AG20443 (cell line): ENCODE results near the gene DYRK4.

ENCODE experiments used
- DNase-seq: peaks from one replicate; pipeline ENCODE4 v3.0.0; 2012; ENCODE audit warnings: low spot score, mixed read lengths

DYRK4 gene

GRCh38 chr12:4626543-4626942 is 64.5 kb downstream of the DYRK4 start:
- DNase-seq: no peak

- no peak for DNase-seq
Observed at GRCh38 chr12:4628406-4628805, 66.4 kb downstream of the DYRK4 start.

GRCh38 chr12:4630262-4630661 is 68.3 kb downstream of the DYRK4 start:
- no peak for DNase-seq

GRCh38 chr12:4643747-4644146 is 81.7 kb downstream of the DYRK4 start:
- no peak for DNase-seq

- DNase-seq: no peak
Observed at GRCh38 chr12:4645023-4645422, 83.0 kb downstream of the DYRK4 start.

GRCh38 chr12:4648104-4648500 is 86.1 kb downstream of the DYRK4 start:
- peak; percentile 6 for DNase-seq

- peak; percentile 92 for DNase-seq
Observed at GRCh38 chr12:4648501-4649357, 86.7 kb downstream of the DYRK4 start, which contains the start of the genes AKAP3 and NDUFA9. Gene AKAP3 (minus strand): TSS chr12:4649051. CDS start chr12:4638196, 10,855 bp downstream. Gene NDUFA9 (plus strand): TSS chr12:4649114. CDS start chr12:4649127, 13 bp downstream.

GRCh38 chr12:4649358-4649661 is 87.3 kb downstream of the DYRK4 start:
- no peak for DNase-seq

GRCh38 chr12:4653257-4653656 is 91.2 kb downstream of the DYRK4 start:
- DNase-seq: no peak

- no peak for DNase-seq
Observed at GRCh38 chr12:4653691-4654090, 91.7 kb downstream of the DYRK4 start.
